Astrocyte (in vitro differentiated cells and primary cell): ENCODE results near the gene GNG2. TPM values are rescaled to one million over a fixed set of nuclear protein-coding genes. Genes with fewer than 3 reads are reported as not detected.

ENCODE experiments used
- DNase-seq: peaks from one replicate; pipeline ENCODE4 v3.0.0-alpha.2; 2010; ENCODE audit warnings: low read depth
- FAIRE-seq: peaks from 2 replicates; lab custom pipeline; 2011; peaks lifted over from hg19 to GRCh38; lab: Jason Lieb, UNC
- H2AFZ ChIP-seq: 2 replicates; pipeline ENCODE4 v1.6.0; 2012; ENCODE audit warnings: low read depth, low read length, inconsistent platforms
- H3K27ac ChIP-seq: 2 replicates; pipeline ENCODE4 v1.5.1; 2011; ENCODE audit warnings: low read depth, low read length, inconsistent platforms
- H3K27me3 ChIP-seq: 2 replicates; pipeline ENCODE4 v1.6.0; 2011; ENCODE audit warnings: low read length, inconsistent platforms; ENCODE audit not compliant: insufficient read depth
- H3K36me3 ChIP-seq: 2 replicates; pipeline ENCODE4 v1.5.1; 2011; ENCODE audit warnings: low read length, inconsistent platforms; ENCODE audit not compliant: insufficient read depth
- H3K4me1 ChIP-seq: 2 replicates; pipeline ENCODE4 v1.5.1; 2011; ENCODE audit warnings: low read length, inconsistent platforms; ENCODE audit not compliant: insufficient read depth
- H3K4me2 ChIP-seq: 2 replicates; pipeline ENCODE4 v1.6.0; 2012; ENCODE audit warnings: low read length, inconsistent platforms
- H3K4me3 ChIP-seq: 2 replicates; pipeline ENCODE4 v1.5.1; 2011; ENCODE audit warnings: low read depth, mild to moderate bottlenecking, low read length, inconsistent platforms; ENCODE audit not compliant: insufficient read depth
- H3K79me2 ChIP-seq: 2 replicates; pipeline ENCODE4 v1.6.0; 2012; ENCODE audit warnings: mild to moderate bottlenecking, low read length, inconsistent platforms; ENCODE audit not compliant: insufficient read depth
- H3K9ac ChIP-seq: 2 replicates; pipeline ENCODE4 v1.6.0; 2012; ENCODE audit warnings: mild to moderate bottlenecking, low read length, inconsistent platforms
- H3K9me3 ChIP-seq: 2 replicates; pipeline ENCODE4 v1.5.1; 2012; ENCODE audit warnings: low read depth, mild to moderate bottlenecking, low read length, inconsistent platforms; ENCODE audit not compliant: insufficient read depth
- H4K20me1 ChIP-seq: 2 replicates; pipeline ENCODE4 v1.6.0; 2012; ENCODE audit warnings: low read length, inconsistent platforms; ENCODE audit not compliant: insufficient read depth
- H3K27ac Mint-ChIP-seq: one replicate; pipeline ENCODE4 v1.8.0; 2021; ENCODE audit warnings: mild to moderate bottlenecking, mixed read lengths; ENCODE audit not compliant: unreplicated experiment
- H3K27me3 Mint-ChIP-seq: one replicate; pipeline ENCODE4 v1.8.0; 2021; ENCODE audit warnings: low read depth, mixed read lengths; ENCODE audit not compliant: unreplicated experiment
- H3K36me3 Mint-ChIP-seq: one replicate; pipeline ENCODE4 v1.8.0; 2021; ENCODE audit warnings: low read depth, mixed read lengths; ENCODE audit not compliant: unreplicated experiment
- H3K4me1 Mint-ChIP-seq: one replicate; pipeline ENCODE4 v1.8.0; 2021; ENCODE audit warnings: low read depth, mixed read lengths; ENCODE audit not compliant: unreplicated experiment
- H3K4me3 Mint-ChIP-seq: one replicate; pipeline ENCODE4 v1.8.0; 2021; ENCODE audit warnings: mild to moderate bottlenecking, moderate library complexity, mixed read lengths; ENCODE audit not compliant: unreplicated experiment
- H3K9me3 Mint-ChIP-seq: one replicate; pipeline ENCODE4 v1.8.0; 2021; ENCODE audit warnings: mild to moderate bottlenecking, mixed read lengths; ENCODE audit not compliant: unreplicated experiment
- CTCF ChIP-seq: IDR thresholded peaks from 2 replicates; pipeline ENCODE4 v1.5.1; 2011; ENCODE audit warnings: low read depth, mild to moderate bottlenecking, inconsistent platforms, low read length, moderate library complexity; ENCODE audit not compliant: insufficient read depth
- EZH2 ChIP-seq: IDR thresholded peaks from 2 replicates; pipeline ENCODE4 v1.6.1; 2012; ENCODE audit warnings: mild to moderate bottlenecking, low read length, inconsistent platforms; ENCODE audit not compliant: insufficient read depth
- total RNA-seq: library from RNA; stranded (reverse); gene quantifications from 2 replicates; pipeline ENCODE4 v1.2.1, GENCODE V29; 2021

The GNG2 gene
- total RNA-seq, 1 donor from 2014 or later, result 7.3 TPM

- H3K9ac ChIP-seq, result no peak overlapping the region
- H3K27ac Mint-ChIP-seq, result no peak overlapping the region
- FAIRE-seq (no peak), DNase-seq (no peak)
- H3K4me1 ChIP-seq, result peaks cover 18% of the 10 kb centered on the region
- H2AFZ ChIP-seq, result no peak overlapping the region
- no peak overlapping the region for H3K27ac ChIP-seq
- H3K36me3 Mint-ChIP-seq, result peaks cover 2% of the 10 kb centered on the region
- peaks cover 12% of the 10 kb centered on the region for H3K4me1 Mint-ChIP-seq
- no peaks in the 10 kb centered on the region for H4K20me1 ChIP-seq
- H3K79me2 ChIP-seq, result no peaks in the 10 kb centered on the region
- H3K27me3 Mint-ChIP-seq, result peaks cover 2% of the 10 kb centered on the region
- no peaks in the 10 kb centered on the region for H3K36me3 ChIP-seq
- no peak overlapping the region for H3K4me3 ChIP-seq
- no peak overlapping the region for H3K4me3 Mint-ChIP-seq
- no peaks in the 10 kb centered on the region for H3K27me3 ChIP-seq
- H3K9me3 Mint-ChIP-seq, result no peaks in the 10 kb centered on the region
- H3K9me3 ChIP-seq, result no peaks in the 10 kb centered on the region
- H3K4me2 ChIP-seq, result no peak overlapping the region
- TF ChIP-seq EZH2 (no peak), CTCF (no peak)
Observed at GRCh38 chr14:51925980-51926379, 65.6 kb downstream of the GNG2 start.

- Histone ChIP-seq H3K9ac (no peak overlapping the region), H3K79me2 (no peaks in the 10 kb centered on the region), H3K27ac (no peak overlapping the region), H3K4me3 (no peak overlapping the region), H4K20me1 (no peaks in the 10 kb centered on the region), H3K27me3 (no peaks in the 10 kb centered on the region), H2AFZ (no peak overlapping the region), H3K9me3 (no peaks in the 10 kb centered on the region), H3K4me2 (no peak overlapping the region), H3K4me1 (peaks cover 18% of the 10 kb centered on the region), H3K36me3 (no peaks in the 10 kb centered on the region)
- peaks cover 12% of the 10 kb centered on the region for H3K4me1 Mint-ChIP-seq
- TF ChIP-seq EZH2 (no peak), CTCF (no peak)
- FAIRE-seq (no peak), DNase-seq (no peak)
- no peak overlapping the region for H3K27ac Mint-ChIP-seq
- H3K4me3 Mint-ChIP-seq, result no peak overlapping the region
- no peaks in the 10 kb centered on the region for H3K9me3 Mint-ChIP-seq
- peaks cover 2% of the 10 kb centered on the region for H3K36me3 Mint-ChIP-seq
- peaks cover 2% of the 10 kb centered on the region for H3K27me3 Mint-ChIP-seq
Observed at GRCh38 chr14:51926449-51926848, 66.0 kb downstream of the GNG2 start.

GRCh38 chr14:51928568-51928967 lies 68.2 kb downstream of the GNG2 start:
- Histone ChIP-seq H3K4me2 (no peak overlapping the region), H2AFZ (no peak overlapping the region), H3K9me3 (no peaks in the 10 kb centered on the region), H3K79me2 (no peaks in the 10 kb centered on the region), H3K36me3 (no peaks in the 10 kb centered on the region), H3K4me3 (no peak overlapping the region), H3K27ac (no peak overlapping the region), H3K4me1 (peaks cover 9% of the 10 kb centered on the region), H3K27me3 (no peaks in the 10 kb centered on the region), H3K9ac (no peak overlapping the region), H4K20me1 (no peaks in the 10 kb centered on the region)
- H3K36me3 Mint-ChIP-seq, result peaks cover 2% of the 10 kb centered on the region
- H3K4me1 Mint-ChIP-seq, result peaks cover 4% of the 10 kb centered on the region
- FAIRE-seq (no peak), DNase-seq (no peak)
- no peaks in the 10 kb centered on the region for H3K9me3 Mint-ChIP-seq
- TF ChIP-seq CTCF, result no peak
- no peak overlapping the region for H3K27ac Mint-ChIP-seq
- H3K4me3 Mint-ChIP-seq, result no peak overlapping the region
- peaks cover 2% of the 10 kb centered on the region for H3K27me3 Mint-ChIP-seq
